ENCODE results near the gene PRKN.

The PRKN gene

GRCh38 chr6:161924516-161925116, 803.0 kb downstream of the PRKN start:
- no peak overlapping the region for H3K4me3 ChIP-seq (ENCODE audit: low read length)
- H3K27ac ChIP-seq (ENCODE audit: low read length) = no peak overlapping the region
- no peaks in the 10 kb centered on the region for H3K27me3 ChIP-seq (ENCODE audit: insufficient read depth, low read length)
- no peaks in the 10 kb centered on the region for H3K9me3 ChIP-seq (ENCODE audit: insufficient read depth, low read depth, low read length)
- no peaks in the 10 kb centered on the region for H3K4me1 ChIP-seq (ENCODE audit: insufficient read depth, low read length)
- H3K9ac ChIP-seq (ENCODE audit: low read depth, low read length) = no peak overlapping the region
- no peaks in the 10 kb centered on the region for H3K36me3 ChIP-seq (ENCODE audit: insufficient read depth, low read depth, low read length)

- Histone ChIP-seq H3K4me1 (ENCODE audit: insufficient read depth, low read length) (no peaks in the 10 kb centered on the region), H3K36me3 (ENCODE audit: insufficient read depth, low read depth, low read length) (no peaks in the 10 kb centered on the region), H3K9me3 (ENCODE audit: insufficient read depth, low read depth, low read length) (no peaks in the 10 kb centered on the region), H3K27ac (ENCODE audit: low read length) (no peak overlapping the region), H3K27me3 (ENCODE audit: insufficient read depth, low read length) (no peaks in the 10 kb centered on the region), H3K9ac (ENCODE audit: low read depth, low read length) (no peak overlapping the region), H3K4me3 (ENCODE audit: low read length) (no peak overlapping the region)
These were observed 804.9 kb downstream of the PRKN start for GRCh38 chr6:161922631-161923119.

DNA sequence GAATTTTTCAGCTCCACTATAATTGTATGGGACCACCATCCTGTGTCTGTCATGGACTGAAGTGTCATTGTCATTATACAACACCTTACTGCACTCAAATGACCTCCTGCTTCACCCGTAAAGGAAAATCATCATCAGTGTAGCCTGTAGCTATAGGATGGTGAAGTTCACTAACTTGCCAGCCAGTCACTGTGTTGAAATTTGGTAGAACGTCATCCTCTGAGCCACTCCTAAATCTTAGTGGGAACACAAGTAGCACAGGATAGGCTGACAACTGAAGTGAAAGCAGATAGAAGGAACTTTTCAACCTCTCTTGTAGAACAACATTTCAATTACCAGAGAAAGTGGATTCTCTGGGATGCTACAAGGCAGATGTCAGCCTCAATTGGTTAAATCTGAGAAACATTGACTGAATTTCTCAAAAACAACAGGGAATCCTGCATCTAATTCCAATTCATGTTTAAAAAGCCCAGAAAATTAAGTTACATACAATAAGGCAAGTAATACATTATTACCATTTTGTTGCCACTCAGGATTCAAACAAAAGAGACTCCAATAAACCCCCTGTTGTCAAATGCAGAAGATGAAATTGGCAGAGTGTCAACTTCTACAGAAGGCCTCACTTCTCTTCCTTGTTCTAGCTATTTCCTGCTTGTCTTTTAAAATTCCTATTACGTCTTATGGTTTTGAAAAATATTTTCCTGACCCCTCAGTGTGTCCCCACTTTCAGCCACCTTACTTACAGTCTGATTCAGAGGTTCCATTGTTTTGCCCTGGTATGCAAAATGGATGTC, 805.8 kb downstream of the PRKN start:
- H3K27ac ChIP-seq (ENCODE audit: low read length) = no peak overlapping the region
- H3K9ac ChIP-seq (ENCODE audit: low read depth, low read length) = no peak overlapping the region
- no peaks in the 10 kb centered on the region for H3K4me1 ChIP-seq (ENCODE audit: insufficient read depth, low read length)
- no peaks in the 10 kb centered on the region for H3K27me3 ChIP-seq (ENCODE audit: insufficient read depth, low read length)
- H3K36me3 ChIP-seq (ENCODE audit: insufficient read depth, low read depth, low read length) = no peaks in the 10 kb centered on the region
- H3K4me3 ChIP-seq (ENCODE audit: low read length) = no peak overlapping the region
- no peaks in the 10 kb centered on the region for H3K9me3 ChIP-seq (ENCODE audit: insufficient read depth, low read depth, low read length)

DNA sequence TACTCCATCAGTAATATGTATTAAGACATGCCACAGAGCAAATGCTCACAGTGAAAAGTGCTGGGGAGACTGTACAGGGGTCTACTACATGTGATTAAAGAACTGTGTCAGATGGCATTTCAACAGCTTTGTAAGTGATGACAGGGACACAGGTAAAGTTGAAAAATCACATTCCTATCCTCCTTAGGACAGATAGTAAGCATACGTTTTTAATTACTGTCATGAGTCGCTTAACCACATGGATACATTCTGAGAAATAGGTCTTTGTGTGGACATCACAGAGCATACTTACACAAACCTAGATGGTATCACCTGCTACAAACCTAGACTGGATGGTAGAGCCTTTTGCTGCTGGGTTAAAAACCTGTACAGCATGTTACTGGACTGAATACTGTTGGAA, 807.9 kb downstream of the PRKN start:
- Histone ChIP-seq H3K27me3 (ENCODE audit: insufficient read depth, low read length) (no peaks in the 10 kb centered on the region), H3K4me3 (ENCODE audit: low read length) (no peak overlapping the region), H3K9me3 (ENCODE audit: insufficient read depth, low read depth, low read length) (no peaks in the 10 kb centered on the region), H3K4me1 (ENCODE audit: insufficient read depth, low read length) (no peaks in the 10 kb centered on the region), H3K27ac (ENCODE audit: low read length) (no peak overlapping the region), H3K9ac (ENCODE audit: low read depth, low read length) (no peak overlapping the region), H3K36me3 (ENCODE audit: insufficient read depth, low read depth, low read length) (no peaks in the 10 kb centered on the region)

- Histone ChIP-seq H3K27me3 (ENCODE audit: insufficient read depth, low read length) (no peaks in the 10 kb centered on the region), H3K9ac (ENCODE audit: low read depth, low read length) (no peak overlapping the region), H3K9me3 (ENCODE audit: insufficient read depth, low read depth, low read length) (no peaks in the 10 kb centered on the region), H3K4me3 (ENCODE audit: low read length) (no peak overlapping the region), H3K27ac (ENCODE audit: low read length) (no peak overlapping the region), H3K36me3 (ENCODE audit: insufficient read depth, low read depth, low read length) (no peaks in the 10 kb centered on the region), H3K4me1 (ENCODE audit: insufficient read depth, low read length) (no peaks in the 10 kb centered on the region)
These were observed 808.8 kb downstream of the PRKN start for GRCh38 chr6:161918628-161919205.

- H3K27me3 ChIP-seq (ENCODE audit: insufficient read depth, low read length) = no peaks in the 10 kb centered on the region
- no peaks in the 10 kb centered on the region for H3K4me1 ChIP-seq (ENCODE audit: insufficient read depth, low read length)
- H3K27ac ChIP-seq (ENCODE audit: low read length) = no peak overlapping the region
- no peaks in the 10 kb centered on the region for H3K9me3 ChIP-seq (ENCODE audit: insufficient read depth, low read depth, low read length)
- no peak overlapping the region for H3K4me3 ChIP-seq (ENCODE audit: low read length)
- no peaks in the 10 kb centered on the region for H3K36me3 ChIP-seq (ENCODE audit: insufficient read depth, low read depth, low read length)
- no peak overlapping the region for H3K9ac ChIP-seq (ENCODE audit: low read depth, low read length)
These were observed 809.4 kb downstream of the PRKN start for GRCh38 chr6:161918109-161918531.

GRCh38 chr6:161917645-161918044, 809.9 kb downstream of the PRKN start:
- Histone ChIP-seq H3K9ac (ENCODE audit: low read depth, low read length) (no peak overlapping the region), H3K27me3 (ENCODE audit: insufficient read depth, low read length) (no peaks in the 10 kb centered on the region), H3K9me3 (ENCODE audit: insufficient read depth, low read depth, low read length) (no peaks in the 10 kb centered on the region)

GRCh38 chr6:161915456-161915964, 812.1 kb downstream of the PRKN start:
- Histone ChIP-seq H3K9me3 (ENCODE audit: insufficient read depth, low read depth, low read length) (no peaks in the 10 kb centered on the region), H3K36me3 (ENCODE audit: insufficient read depth, low read depth, low read length) (no peaks in the 10 kb centered on the region), H3K27me3 (ENCODE audit: insufficient read depth, low read length) (no peaks in the 10 kb centered on the region), H3K9ac (ENCODE audit: low read depth, low read length) (no peak overlapping the region), H3K27ac (ENCODE audit: low read length) (no peak overlapping the region), H3K4me1 (ENCODE audit: insufficient read depth, low read length) (no peaks in the 10 kb centered on the region), H3K4me3 (ENCODE audit: low read length) (no peak overlapping the region)

More at GRCh38 chr6:161917645-161918044, 809.9 kb downstream of the PRKN start:
- H3K36me3 ChIP-seq (ENCODE audit: insufficient read depth, low read depth, low read length) = no peaks in the 10 kb centered on the region
- H3K4me1 ChIP-seq (ENCODE audit: insufficient read depth, low read length) = no peaks in the 10 kb centered on the region
- H3K27ac ChIP-seq (ENCODE audit: low read length) = no peak overlapping the region
- no peak overlapping the region for H3K4me3 ChIP-seq (ENCODE audit: low read length)

DNA sequence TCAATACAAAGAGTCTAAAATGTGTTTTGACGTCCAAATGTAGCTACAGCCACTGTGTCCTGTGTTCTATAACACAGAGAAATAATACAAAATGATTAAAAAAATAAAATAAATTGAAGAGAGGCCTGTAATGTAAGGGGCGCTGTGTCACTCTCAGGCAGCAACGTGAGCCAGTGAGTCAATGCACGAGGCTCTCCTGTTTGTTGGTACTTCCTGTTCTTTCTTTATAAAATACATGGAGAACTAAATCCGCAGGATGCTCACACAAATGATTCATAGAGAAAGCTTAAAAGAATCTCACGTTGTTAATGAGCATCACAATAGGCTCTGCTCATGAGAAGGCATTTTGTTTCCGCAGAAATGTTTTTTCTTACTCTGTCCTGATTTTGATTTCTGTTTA, 818.7 kb downstream of the PRKN start:
- Histone ChIP-seq H3K9ac (ENCODE audit: low read depth, low read length) (no peak overlapping the region), H3K27ac (ENCODE audit: low read length) (no peak overlapping the region), H3K9me3 (ENCODE audit: insufficient read depth, low read depth, low read length) (no peaks in the 10 kb centered on the region), H3K27me3 (ENCODE audit: insufficient read depth, low read length) (no peaks in the 10 kb centered on the region), H3K36me3 (ENCODE audit: insufficient read depth, low read depth, low read length) (no peaks in the 10 kb centered on the region), H3K4me3 (ENCODE audit: low read length) (no peak overlapping the region), H3K4me1 (ENCODE audit: insufficient read depth, low read length) (no peaks in the 10 kb centered on the region; the same call in 1 of the 2 replicates)

GRCh38 chr6:161906571-161906970, 821.0 kb downstream of the PRKN start:
- no peaks in the 10 kb centered on the region; the same call in 1 of the 2 replicates for H3K4me1 ChIP-seq (ENCODE audit: insufficient read depth, low read length)
- H3K27me3 ChIP-seq (ENCODE audit: insufficient read depth, low read length) = no peaks in the 10 kb centered on the region

GRCh38 chr6:161903584-161904212, 823.9 kb downstream of the PRKN start:
- Histone ChIP-seq H3K27me3 (ENCODE audit: insufficient read depth, low read length) (no peaks in the 10 kb centered on the region), H3K9me3 (ENCODE audit: insufficient read depth, low read depth, low read length) (no peaks in the 10 kb centered on the region), H3K4me3 (ENCODE audit: low read length) (no peak overlapping the region), H3K27ac (ENCODE audit: low read length) (no peak overlapping the region), H3K36me3 (ENCODE audit: insufficient read depth, low read depth, low read length) (no peaks in the 10 kb centered on the region), H3K4me1 (ENCODE audit: insufficient read depth, low read length) (no peaks in the 10 kb centered on the region), H3K9ac (ENCODE audit: low read depth, low read length) (no peak overlapping the region)

More at GRCh38 chr6:161906571-161906970, 821.0 kb downstream of the PRKN start:
- Histone ChIP-seq H3K9ac (ENCODE audit: low read depth, low read length) (no peak overlapping the region), H3K36me3 (ENCODE audit: insufficient read depth, low read depth, low read length) (no peaks in the 10 kb centered on the region), H3K27ac (ENCODE audit: low read length) (no peak overlapping the region), H3K4me3 (ENCODE audit: low read length) (no peak overlapping the region), H3K9me3 (ENCODE audit: insufficient read depth, low read depth, low read length) (no peaks in the 10 kb centered on the region)

All from iPS-20b (cell line).